KMS-11 (cell line): ENCODE measurements around the gene CACNA1G.

Experiments used
- H2AFZ ChIP-seq: fragments of 200-600 bp; sonication (generic); 2 replicates; pipeline ENCODE4 v1.6.1; 2016; ENCODE audit warnings: antibody characterized with exemption, mixed run types, low read depth
- H3K27ac ChIP-seq: fragments of 200-600 bp; sonication (generic); 2 replicates; pipeline ENCODE4 v1.6.1; 2016; ENCODE audit warnings: mild to moderate bottlenecking, mixed run types
- H3K27me3 ChIP-seq: fragments of 200-600 bp; sonication (generic); 2 replicates; pipeline ENCODE4 v1.6.1; 2017; ENCODE audit warnings: mild to moderate bottlenecking, low read depth, mixed run types, moderate library complexity; ENCODE audit not compliant: insufficient read depth
- H3K36me3 ChIP-seq: fragments of 200-600 bp; sonication (generic); 2 replicates; pipeline ENCODE4 v1.6.1; 2017; ENCODE audit warnings: mild to moderate bottlenecking, mixed run types; ENCODE audit not compliant: insufficient read depth
- H3K4me1 ChIP-seq: fragments of 200-600 bp; sonication (generic); 2 replicates; pipeline ENCODE4 v1.6.1; 2016; ENCODE audit warnings: mild to moderate bottlenecking, low read depth, mixed run types; ENCODE audit not compliant: poor library complexity, severe bottlenecking
- H3K4me2 ChIP-seq: fragments of 200-600 bp; sonication (generic); 2 replicates; pipeline ENCODE4 v1.7.0; 2016; ENCODE audit warnings: mild to moderate bottlenecking, mixed run types
- H3K4me3 ChIP-seq: fragments of 200-600 bp; sonication (generic); IDR thresholded peaks from 2 replicates; pipeline ENCODE4 v1.6.1; 2017; ENCODE audit warnings: low read depth, low read length, mixed read lengths; ENCODE audit not compliant: insufficient read depth
- H3K79me2 ChIP-seq: fragments of 200-600 bp; sonication (generic); 2 replicates; pipeline ENCODE4 v1.6.1; 2016; ENCODE audit warnings: low read depth, mixed run types; ENCODE audit not compliant: insufficient read depth
- H3K9ac ChIP-seq: fragments of 200-600 bp; sonication (generic); 2 replicates; pipeline ENCODE4 v1.6.1; 2016; ENCODE audit warnings: mild to moderate bottlenecking, mixed run types
- H4K20me1 ChIP-seq: fragments of 200-600 bp; sonication (generic); 2 replicates; pipeline ENCODE4 v1.6.1; 2016; ENCODE audit warnings: mild to moderate bottlenecking, mixed run types; ENCODE audit not compliant: insufficient read depth
- TF ChIP-seq, protein P1 (sequence below): fragments of 200-600 bp; sonication (generic); conservative IDR thresholded peaks from 2 replicates; pipeline ENCODE4 v1.6.1; 2017; ENCODE audit warnings: low read depth, mild to moderate bottlenecking, antibody characterized with exemption, low read length, moderate library complexity, mixed read lengths

The CACNA1G gene

DNA sequence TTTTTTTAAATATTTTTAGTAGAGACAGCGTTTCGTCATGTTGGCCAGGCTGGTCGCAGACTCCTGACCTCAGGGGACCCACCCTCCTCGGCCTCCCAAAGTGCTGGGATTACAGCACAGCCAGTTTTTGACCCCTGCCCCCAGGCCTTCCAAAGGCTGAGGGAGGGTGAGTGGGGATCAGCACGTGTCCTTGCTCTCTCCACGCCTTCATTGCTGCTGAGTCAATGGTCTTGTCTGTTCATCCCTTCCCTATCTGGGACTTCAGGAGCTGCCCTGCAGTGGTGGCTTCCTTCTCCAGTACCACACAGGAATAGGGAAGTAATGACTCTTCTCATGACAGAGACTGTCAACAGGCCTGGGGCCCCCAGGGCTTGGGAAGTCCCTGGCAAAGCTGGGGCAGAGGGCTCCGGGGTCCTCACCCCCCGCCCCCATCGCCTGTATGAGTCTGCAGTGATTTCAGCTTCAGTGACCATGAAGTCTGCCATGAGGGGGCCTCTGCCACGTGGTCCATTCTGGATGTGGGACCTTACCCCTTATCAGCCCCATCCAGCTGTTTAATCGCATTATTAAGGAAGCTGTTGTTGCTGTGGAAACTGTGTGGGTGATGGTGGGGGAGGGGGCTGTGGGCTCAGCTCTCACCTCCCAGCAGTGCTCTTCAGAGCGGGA lies 80.3 kb downstream of the CACNA1G start:
- Histone ChIP-seq H3K79me2 (no peaks in the 10 kb centered on the region), H2AFZ (no peak overlapping the region), H3K9ac (no peak overlapping the region), H3K4me3 (no peak overlapping the region), H3K27ac (no peak overlapping the region), H3K27me3 (peaks cover 8% of the 10 kb centered on the region; the same call in 1 of the 2 replicates), H4K20me1 (no peaks in the 10 kb centered on the region), H3K4me1 (no peaks in the 10 kb centered on the region), H3K4me2 (no peak overlapping the region), H3K36me3 (no peaks in the 10 kb centered on the region)
- TF ChIP-seq, protein P1, sequence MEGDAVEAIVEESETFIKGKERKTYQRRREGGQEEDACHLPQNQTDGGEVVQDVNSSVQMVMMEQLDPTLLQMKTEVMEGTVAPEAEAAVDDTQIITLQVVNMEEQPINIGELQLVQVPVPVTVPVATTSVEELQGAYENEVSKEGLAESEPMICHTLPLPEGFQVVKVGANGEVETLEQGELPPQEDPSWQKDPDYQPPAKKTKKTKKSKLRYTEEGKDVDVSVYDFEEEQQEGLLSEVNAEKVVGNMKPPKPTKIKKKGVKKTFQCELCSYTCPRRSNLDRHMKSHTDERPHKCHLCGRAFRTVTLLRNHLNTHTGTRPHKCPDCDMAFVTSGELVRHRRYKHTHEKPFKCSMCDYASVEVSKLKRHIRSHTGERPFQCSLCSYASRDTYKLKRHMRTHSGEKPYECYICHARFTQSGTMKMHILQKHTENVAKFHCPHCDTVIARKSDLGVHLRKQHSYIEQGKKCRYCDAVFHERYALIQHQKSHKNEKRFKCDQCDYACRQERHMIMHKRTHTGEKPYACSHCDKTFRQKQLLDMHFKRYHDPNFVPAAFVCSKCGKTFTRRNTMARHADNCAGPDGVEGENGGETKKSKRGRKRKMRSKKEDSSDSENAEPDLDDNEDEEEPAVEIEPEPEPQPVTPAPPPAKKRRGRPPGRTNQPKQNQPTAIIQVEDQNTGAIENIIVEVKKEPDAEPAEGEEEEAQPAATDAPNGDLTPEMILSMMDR: no peak

DNA sequence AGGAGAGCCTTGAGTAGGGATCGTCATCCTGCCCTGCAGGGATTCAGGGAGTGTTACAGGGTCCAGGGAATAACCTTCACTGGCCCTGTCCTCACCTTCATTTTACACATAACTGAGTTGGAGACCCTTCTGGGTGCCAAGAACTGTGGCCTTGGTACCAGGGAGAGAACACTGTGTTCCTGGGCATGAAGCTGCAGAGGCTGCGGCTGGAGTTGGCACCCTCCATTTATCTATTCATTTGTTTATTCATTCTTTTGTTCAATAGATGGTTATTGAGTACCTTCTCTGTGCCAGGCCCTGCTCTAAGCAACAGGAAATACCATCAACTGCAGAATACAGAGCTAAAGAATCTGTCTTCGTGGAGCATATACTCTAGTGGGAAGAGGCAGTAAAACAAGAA lies 80.8 kb downstream of the CACNA1G start:
- Histone ChIP-seq H2AFZ (no peak overlapping the region), H3K4me3 (no peak overlapping the region), H3K4me1 (no peaks in the 10 kb centered on the region), H3K79me2 (no peaks in the 10 kb centered on the region), H3K36me3 (no peaks in the 10 kb centered on the region), H3K9ac (no peak overlapping the region), H3K4me2 (no peak overlapping the region), H3K27ac (no peak overlapping the region), H4K20me1 (no peaks in the 10 kb centered on the region), H3K27me3 (peaks cover 3% of the 10 kb centered on the region; the same call in 1 of the 2 replicates)
- TF ChIP-seq, protein P1: no peak

DNA sequence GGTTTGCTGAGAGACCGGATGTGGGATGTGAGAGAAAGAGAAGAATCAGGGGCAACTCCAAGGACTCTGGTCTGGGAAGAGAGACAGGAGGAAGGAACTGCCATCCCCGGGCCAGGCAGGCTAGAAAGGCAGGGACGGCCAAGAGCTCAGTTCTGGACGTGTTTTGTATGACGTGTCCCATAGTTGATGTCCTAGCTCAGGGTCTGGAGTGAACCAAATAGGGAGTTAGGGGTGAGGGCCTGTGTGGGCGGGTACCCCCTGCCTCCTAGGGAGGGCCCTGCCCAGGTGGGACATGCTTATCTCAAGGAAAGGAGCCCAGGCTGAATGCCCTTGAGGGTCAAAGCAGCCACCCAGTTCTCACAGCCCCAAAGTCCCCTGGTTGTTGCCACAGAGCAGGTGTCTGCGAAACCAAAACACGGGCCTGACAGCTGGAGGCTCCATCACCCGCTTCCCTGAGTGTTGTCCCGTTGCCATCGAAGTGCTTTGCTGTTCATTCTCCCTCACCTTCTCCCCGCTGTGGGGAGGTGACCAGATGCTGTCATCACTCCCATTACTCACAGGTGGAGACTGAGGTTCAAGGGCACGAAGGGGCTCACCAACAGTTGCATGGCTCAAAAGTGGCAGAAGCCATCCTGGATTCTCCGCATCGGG lies 81.7 kb downstream of the CACNA1G start:
- TF ChIP-seq, protein P1: no peak
- H3K9ac ChIP-seq: no peak overlapping the region

DNA sequence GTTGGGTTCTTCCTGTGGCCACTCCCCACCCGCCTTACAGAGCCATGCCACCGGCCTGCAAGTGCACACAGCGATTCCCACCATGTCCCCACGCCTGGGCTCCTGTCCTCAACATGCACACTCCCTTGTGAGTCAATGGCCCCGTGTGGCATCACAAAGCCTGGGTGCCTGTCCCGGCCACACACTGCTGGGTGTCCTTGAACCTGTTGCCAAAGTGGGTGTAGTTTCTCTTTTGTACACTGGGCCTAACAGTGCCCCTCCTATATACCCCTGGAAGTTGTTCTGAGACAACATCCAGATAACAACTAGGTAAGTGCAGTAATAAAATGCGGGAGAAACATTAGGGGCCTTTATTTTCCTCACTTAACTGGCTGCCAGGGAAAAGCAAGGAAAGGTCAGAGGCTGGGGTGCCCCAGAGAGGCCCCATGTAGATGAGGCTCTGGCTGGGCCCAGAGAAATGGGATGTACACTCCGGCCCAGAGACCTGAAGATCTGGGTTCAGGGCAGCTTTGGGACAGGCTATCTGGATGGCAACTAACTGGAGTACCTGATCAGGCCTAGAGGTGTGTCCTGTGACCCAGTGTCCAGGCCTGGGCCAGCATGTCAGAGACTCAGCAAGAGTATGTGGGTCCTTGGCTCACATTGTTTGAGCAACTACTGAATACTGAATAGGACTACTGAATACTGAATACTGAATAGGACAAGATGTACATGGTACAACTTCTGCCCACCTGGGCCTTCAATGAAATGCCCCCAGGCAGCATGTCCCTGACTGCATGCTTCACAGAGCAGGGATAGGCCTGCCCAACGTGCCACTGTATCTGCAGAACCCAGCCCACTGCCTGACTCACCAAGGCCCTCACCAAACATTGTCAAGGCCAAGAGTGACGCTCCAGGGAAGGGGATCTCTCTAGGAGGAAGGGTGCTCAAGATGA lies 82.5 kb downstream of the CACNA1G start:
- Histone ChIP-seq H3K4me1 (no peaks in the 10 kb centered on the region), H3K36me3 (no peaks in the 10 kb centered on the region), H3K79me2 (no peaks in the 10 kb centered on the region), H3K9ac (no peak overlapping the region), H4K20me1 (no peaks in the 10 kb centered on the region), H3K4me3 (no peak overlapping the region), H3K27ac (no peak overlapping the region), H3K27me3 (no peaks in the 10 kb centered on the region; the same call in 1 of the 2 replicates), H3K4me2 (no peak overlapping the region), H2AFZ (no peak overlapping the region)
- TF ChIP-seq, protein P1: no peak

More for the DNA sequence above, 81.7 kb downstream of the CACNA1G start:
- H4K20me1 ChIP-seq: no peaks in the 10 kb centered on the region
- H3K4me1 ChIP-seq: no peaks in the 10 kb centered on the region
- H2AFZ ChIP-seq: no peak overlapping the region
- no peak overlapping the region for H3K4me3 ChIP-seq
- no peaks in the 10 kb centered on the region for H3K79me2 ChIP-seq
- no peaks in the 10 kb centered on the region for H3K36me3 ChIP-seq
- no peak overlapping the region for H3K4me2 ChIP-seq
- H3K27ac ChIP-seq: no peak overlapping the region
- H3K27me3 ChIP-seq: no peaks in the 10 kb centered on the region; the same call in 1 of the 2 replicates
